ENCODE results near the gene PARP2.
"Not testable (repeated sequence)": the region's sequence is repeated elsewhere in the genome, so short reads cannot be mapped to it uniquely, and the experiment has no call there.

The PARP2 gene, protein sequence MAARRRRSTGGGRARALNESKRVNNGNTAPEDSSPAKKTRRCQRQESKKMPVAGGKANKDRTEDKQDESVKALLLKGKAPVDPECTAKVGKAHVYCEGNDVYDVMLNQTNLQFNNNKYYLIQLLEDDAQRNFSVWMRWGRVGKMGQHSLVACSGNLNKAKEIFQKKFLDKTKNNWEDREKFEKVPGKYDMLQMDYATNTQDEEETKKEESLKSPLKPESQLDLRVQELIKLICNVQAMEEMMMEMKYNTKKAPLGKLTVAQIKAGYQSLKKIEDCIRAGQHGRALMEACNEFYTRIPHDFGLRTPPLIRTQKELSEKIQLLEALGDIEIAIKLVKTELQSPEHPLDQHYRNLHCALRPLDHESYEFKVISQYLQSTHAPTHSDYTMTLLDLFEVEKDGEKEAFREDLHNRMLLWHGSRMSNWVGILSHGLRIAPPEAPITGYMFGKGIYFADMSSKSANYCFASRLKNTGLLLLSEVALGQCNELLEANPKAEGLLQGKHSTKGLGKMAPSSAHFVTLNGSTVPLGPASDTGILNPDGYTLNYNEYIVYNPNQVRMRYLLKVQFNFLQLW

GRCh38 chr14:20343092-20343861 is at the start of gene PARP2:
PARP2 (plus strand) TSS chr14:20343635; CDS start chr14:20343642, 7 bp downstream.
- peak; percentile 100 for DNase-seq

GRCh38 chr14:20294636-20295035 is 48.8 kb upstream of the PARP2 start:
- no peak for DNase-seq

- no peak for DNase-seq
These were observed 48.4 kb upstream of the PARP2 start for GRCh38 chr14:20295067-20295466.

DNA sequence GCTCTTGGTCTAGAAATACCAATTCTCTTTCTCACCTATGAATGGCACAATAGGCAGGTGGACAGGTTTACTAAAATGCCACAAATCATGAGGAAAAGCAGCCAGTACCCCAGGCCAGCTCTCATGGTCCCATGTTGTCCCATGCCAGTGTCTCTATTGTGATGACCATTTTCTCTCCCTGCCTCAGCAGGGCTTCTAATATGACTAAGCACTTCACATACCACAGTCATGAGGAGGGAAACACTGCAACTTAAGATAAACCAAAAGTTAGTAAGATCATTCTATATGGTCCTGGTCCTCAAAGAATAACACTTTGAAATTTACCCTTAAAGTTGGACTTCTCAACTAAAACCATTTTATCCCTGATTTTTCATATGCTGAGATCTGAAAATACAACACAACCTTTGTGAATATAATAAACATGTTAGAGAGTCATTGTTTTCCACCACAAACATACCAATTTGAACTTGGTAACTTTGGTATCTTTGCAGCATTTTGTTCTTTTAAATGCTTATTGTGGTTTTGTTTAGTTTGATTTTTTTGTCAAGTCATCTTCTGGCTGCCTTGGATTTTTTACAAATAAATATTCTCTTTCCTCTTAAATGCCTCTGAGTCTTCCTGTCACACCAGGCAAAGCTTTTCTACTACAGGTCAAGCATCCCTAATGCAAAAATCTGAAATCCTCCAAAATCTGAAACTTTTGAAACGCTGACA is 41.2 kb upstream of the PARP2 start:
- DNase-seq = no peak

DNA sequence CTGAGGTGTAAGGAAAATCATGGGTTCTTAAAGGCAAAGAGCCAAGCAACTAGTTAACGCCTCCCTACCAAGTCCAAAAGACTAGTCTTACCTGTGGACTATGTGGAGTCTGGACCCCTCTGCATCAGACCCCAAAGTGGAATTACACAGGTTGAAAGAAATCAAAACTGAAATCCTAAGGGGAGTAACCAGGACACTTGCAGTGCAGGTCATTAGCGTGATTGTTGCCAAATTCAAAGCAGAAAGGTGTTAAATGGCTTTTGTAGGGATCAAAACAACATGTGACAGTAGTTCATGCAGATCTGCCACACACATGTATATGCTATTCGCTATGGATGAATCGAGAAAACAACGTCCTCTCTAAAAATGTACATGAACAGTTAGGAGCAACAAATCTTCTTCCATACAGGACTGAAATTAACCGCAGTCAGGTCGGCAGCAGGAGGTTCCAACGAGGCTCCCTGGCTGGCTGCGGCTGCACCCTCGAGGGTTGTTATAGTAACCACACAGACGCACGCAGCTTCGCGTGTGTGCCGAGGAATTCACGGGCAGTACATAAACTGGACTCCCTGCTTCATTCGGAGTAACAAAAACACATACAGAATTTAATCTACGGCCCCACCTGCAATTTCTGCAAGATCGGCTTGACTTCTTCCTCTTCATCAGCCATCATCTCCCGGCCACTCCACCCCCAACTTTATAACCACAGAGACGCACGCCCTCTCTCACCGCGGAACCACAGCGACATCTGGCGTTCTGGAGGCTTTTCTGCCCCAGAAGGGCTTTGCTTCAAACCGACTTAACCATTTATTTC is 38.0 kb upstream of the PARP2 start, which contains the start of gene TTC5:
TSS of gene TTC5 (minus strand) at position 687 of the 814 bp plus-strand sequence. CDS start at position 673, 14 bp downstream.
- DNase-seq = peak; percentile 86

DNA sequence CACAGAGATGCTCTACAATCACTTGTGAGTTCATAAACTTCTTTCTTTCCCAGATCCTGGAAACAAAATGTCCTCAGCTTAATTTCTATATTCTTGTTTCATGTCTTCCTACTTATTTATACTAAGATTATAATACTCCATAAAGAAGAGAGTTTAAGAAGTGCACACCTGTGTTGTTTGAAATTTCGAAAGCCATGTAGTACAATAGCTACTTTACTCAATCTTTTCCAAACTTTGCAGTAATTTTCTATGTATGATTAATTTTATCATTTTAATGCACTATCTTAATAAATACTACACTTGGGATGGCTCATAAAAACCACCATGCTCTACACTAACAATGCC is 37.4 kb upstream of the PARP2 start:
- DNase-seq = no peak

- DNase-seq = no peak
These were observed 29.4 kb upstream of the PARP2 start for GRCh38 chr14:20314026-20314425.

- DNase-seq = no peak
These were observed 25.7 kb upstream of the PARP2 start for GRCh38 chr14:20317720-20318119.

GRCh38 chr14:20327005-20327869 is 16.2 kb upstream of the PARP2 start:
- DNase-seq = peak; percentile 60

GRCh38 chr14:20328705-20329104 is 14.7 kb upstream of the PARP2 start:
- no peak for DNase-seq

GRCh38 chr14:20329355-20329754 is 14.1 kb upstream of the PARP2 start:
- DNase-seq = no peak

DNA sequence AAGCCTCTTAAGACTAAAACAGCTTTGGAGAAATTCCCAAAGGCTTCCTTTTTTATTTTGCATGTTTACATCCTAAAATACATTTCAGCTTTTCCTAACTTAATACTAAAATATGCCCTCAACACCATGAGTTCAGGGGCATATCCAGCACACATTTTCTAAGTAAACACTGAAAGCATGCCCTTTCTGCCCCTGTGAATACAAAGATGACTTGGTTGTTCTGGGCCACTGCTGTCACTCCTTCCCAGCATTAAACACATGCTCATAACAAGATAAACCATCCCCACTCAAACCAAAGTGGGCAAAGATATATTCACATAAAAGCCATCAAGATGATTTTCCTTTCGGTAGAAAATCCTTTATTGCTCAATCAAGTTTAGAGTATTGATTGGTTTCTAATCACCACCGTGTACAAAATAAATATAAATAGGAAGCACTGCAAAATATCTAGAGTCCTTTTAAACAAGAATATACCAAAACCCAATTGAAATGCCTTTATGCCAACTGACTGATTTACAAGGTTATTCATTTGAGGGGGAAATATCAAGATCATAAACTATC is 12.3 kb upstream of the PARP2 start:
- DNase-seq = no peak

GRCh38 chr14:20332431-20332787 is 11.0 kb upstream of the PARP2 start:
- peak; percentile 17 for DNase-seq

- DNase-seq = peak; percentile 91
These were observed 10.5 kb upstream of the PARP2 start, which contains the start of gene CCNB1IP1 for GRCh38 chr14:20332788-20333493. CCNB1IP1 (minus strand) TSS chr14:20333279; CDS start chr14:20316523, 16,756 bp downstream.

GRCh38 chr14:20333494-20333841 is 10.0 kb upstream of the PARP2 start:
- no peak for DNase-seq

- no peak for DNase-seq
These were observed 9.4 kb upstream of the PARP2 start for GRCh38 chr14:20334017-20334416.

GRCh38 chr14:20341032-20341431 is 2.4 kb upstream of the PARP2 start:
- DNase-seq = not testable (repeated sequence)

GRCh38 chr14:20341646-20342045 is 1.8 kb upstream of the PARP2 start:
- DNase-seq = no peak

DNA sequence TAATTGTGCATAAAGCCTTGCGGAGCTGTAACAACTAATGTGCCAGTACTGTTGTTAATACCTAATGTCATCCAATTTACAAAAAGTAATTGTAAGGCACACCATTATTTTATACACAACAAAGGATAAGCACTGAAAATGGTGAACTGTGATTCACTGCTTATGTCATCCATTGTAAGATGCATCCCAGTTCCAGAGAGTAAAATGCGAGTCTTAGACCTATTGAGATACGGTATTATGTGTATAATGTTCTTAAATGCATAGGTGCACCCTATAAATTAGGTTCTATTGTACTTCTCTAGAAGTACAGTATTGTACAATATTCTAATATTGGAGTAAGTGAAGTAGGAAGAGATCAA is 406 bp downstream of the PARP2 start:
- peak; percentile 22 for DNase-seq

GRCh38 chr14:20345366-20345765 is 1.9 kb downstream of the PARP2 start:
- no peak for DNase-seq

Data from kidney glomerular epithelial cell (primary cell).